ENCODE results near the gene TMCO5A.

GRCh38 chr15:37941779-37942178, 7.3 kb downstream of the TMCO5A start:
- no peak for TF ChIP-seq CTCF (IDR thresholded peaks at IDR 0.05; ENCODE audit: low read depth, low read length)
- no peak for TF ChIP-seq EZH2phosphoT487 (IDR thresholded peaks at IDR 0.05; ENCODE audit: low read depth)
